ENCODE results near the gene CCDC38. TPM values are rescaled to one million over a fixed set of nuclear protein-coding genes. Genes with fewer than 3 reads are reported as not detected.

The CCDC38 gene
- total and polyA plus RNA-seq, 9 donors: 0.22 to 0.37 (median 0.25) TPM; not detected in 6

- Histone ChIP-seq H3K4me1 (ENCODE audit: insufficient read depth) (no peaks in the 10 kb centered on the region), H3K27me3 (no peaks in the 10 kb centered on the region), H3K27ac (no peak overlapping the region), H3K36me3 (no peaks in the 10 kb centered on the region), H3K4me3 (no peak overlapping the region), H3K9me3 (no peaks in the 10 kb centered on the region)
- WGBS, 3 donors: 63 to 71% (median 66%) methylated on average over 5 of the region's 5 CpGs
- TF ChIP-seq CTCF (IDR thresholded peaks at IDR 0.05) (no peak), POLR2A (IDR thresholded peaks at IDR 0.05) (no peak), EP300 (IDR thresholded peaks at IDR 0.05) (no peak)
- intact Hi-C loops (cut with DNase I): no loop called here
- no peak for DNase-seq
Measured at GRCh38 chr12:95960241-95960640, 17.8 kb upstream of the CCDC38 start.

GRCh38 chr12:95959107-95959506 lies 16.7 kb upstream of the CCDC38 start:
- H3K36me3 ChIP-seq: no peaks in the 10 kb centered on the region
- no peaks in the 10 kb centered on the region for H3K4me1 ChIP-seq (ENCODE audit: insufficient read depth)
- no peak for TF ChIP-seq POLR2A (IDR thresholded peaks at IDR 0.05)
- no peak for TF ChIP-seq EP300 (IDR thresholded peaks at IDR 0.05)
- no peak for TF ChIP-seq CTCF (IDR thresholded peaks at IDR 0.05)
- H3K27ac ChIP-seq: no peak overlapping the region
- H3K9me3 ChIP-seq: no peaks in the 10 kb centered on the region
- H3K4me3 ChIP-seq: no peak overlapping the region
- intact Hi-C loops (cut with DNase I): no loop called here
- 26 to 31% (median 29%) methylated on average over 1 of the region's 1 CpG for WGBS, 3 donors
- H3K27me3 ChIP-seq: no peaks in the 10 kb centered on the region
- DNase-seq: no peak

GRCh38 chr12:95956557-95957145 lies 14.2 kb upstream of the CCDC38 start:
- no peaks in the 10 kb centered on the region for H3K27me3 ChIP-seq
- no peaks in the 10 kb centered on the region for H3K9me3 ChIP-seq
- no peak overlapping the region for H3K4me3 ChIP-seq
- H3K36me3 ChIP-seq: no peaks in the 10 kb centered on the region
- no peak overlapping the region for H3K27ac ChIP-seq
- intact Hi-C loops (cut with DNase I): no loop called here
- H3K4me1 ChIP-seq (ENCODE audit: insufficient read depth): no peaks in the 10 kb centered on the region
- no peak for DNase-seq
- no peak for TF ChIP-seq POLR2A (IDR thresholded peaks at IDR 0.05)
- TF ChIP-seq EP300 (IDR thresholded peaks at IDR 0.05): no peak
- TF ChIP-seq CTCF (IDR thresholded peaks at IDR 0.05): no peak
- 56 to 63% (median 58%) methylated on average over 27 of the region's 27 CpGs for WGBS, 3 donors

GRCh38 chr12:95955549-95956159 lies 13.2 kb upstream of the CCDC38 start:
- no peaks in the 10 kb centered on the region for H3K27me3 ChIP-seq
- H3K4me1 ChIP-seq (ENCODE audit: insufficient read depth): no peaks in the 10 kb centered on the region
- intact Hi-C loops (cut with DNase I): no loop called here
- DNase-seq: no peak
- no peak overlapping the region for H3K27ac ChIP-seq
- TF ChIP-seq EP300 (IDR thresholded peaks at IDR 0.05) (no peak), CTCF (IDR thresholded peaks at IDR 0.05) (no peak), POLR2A (IDR thresholded peaks at IDR 0.05) (no peak)
- 74 to 79% (median 79%) methylated on average over 7 of the region's 7 CpGs for WGBS, 3 donors
- no peaks in the 10 kb centered on the region for H3K9me3 ChIP-seq
- H3K36me3 ChIP-seq: no peaks in the 10 kb centered on the region
- no peak overlapping the region for H3K4me3 ChIP-seq

Measured in ovary (tissue), 9 donors.